GM20000 (cell line): ENCODE results near the gene SCUBE1.

Source experiments
- DNase-seq: peaks from one replicate; pipeline ENCODE4 v3.0.0; 2012; ENCODE audit warnings: low spot score
- CTCF ChIP-seq: IDR thresholded peaks from 2 replicates; pipeline ENCODE4 v1.5.1; 2012; ENCODE audit warnings: mild to moderate bottlenecking, control low read depth; ENCODE audit errors: extremely low read depth, missing control alignments

The SCUBE1 gene

GRCh38 chr22:43270949-43271348 lies 72.2 kb downstream of the SCUBE1 start:
- no peak for DNase-seq
- no peak for TF ChIP-seq CTCF

DNA sequence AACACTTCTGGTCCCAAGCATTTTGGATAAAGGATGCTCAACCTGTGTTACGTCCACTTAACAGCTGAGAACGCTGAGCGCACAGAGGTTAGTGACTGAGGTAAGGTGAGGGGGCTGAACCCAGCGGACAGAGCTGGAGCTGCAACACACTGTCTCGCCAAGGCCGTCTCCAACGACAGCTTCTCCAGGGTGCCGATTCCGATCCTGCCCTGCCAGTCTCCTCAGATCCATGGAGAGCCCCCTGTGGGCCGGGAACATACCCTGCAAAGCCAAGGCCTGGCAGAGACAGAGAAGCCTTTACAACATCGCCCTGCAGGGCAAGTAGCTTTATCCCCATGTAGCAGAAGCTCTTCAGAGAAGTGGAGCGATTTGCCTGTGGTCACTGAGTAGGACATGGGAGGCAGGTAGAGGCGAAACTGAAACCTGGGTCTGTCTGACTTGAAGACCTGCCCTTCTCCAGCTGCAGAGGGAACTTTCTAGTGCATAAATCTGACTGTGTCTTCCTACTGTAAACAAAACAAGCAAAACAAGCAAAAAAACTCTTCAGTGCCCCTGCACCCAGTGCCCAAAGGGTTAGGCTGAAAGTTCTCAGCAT lies 72.8 kb downstream of the SCUBE1 start:
- TF ChIP-seq CTCF, result no peak
- DNase-seq, result peak; percentile 32

DNA sequence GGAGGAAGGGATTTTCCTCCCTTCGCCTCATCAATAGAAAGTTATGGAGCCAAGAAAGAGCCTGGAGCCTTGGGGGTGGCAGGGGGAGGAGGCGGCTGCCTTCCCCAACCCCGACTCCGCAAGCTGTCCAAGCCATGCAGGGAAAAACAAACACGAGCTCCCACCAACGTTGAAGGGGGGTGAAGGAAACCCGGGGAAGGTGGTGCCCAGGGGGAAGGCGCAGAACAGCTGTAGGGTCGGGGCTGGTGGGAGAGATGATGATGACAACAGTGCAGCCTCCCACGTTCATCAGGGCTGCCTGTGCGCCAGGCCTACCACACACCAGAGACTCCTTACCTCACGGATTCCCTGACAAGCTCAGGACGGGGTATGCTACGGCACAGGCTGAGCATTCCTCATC lies 73.5 kb downstream of the SCUBE1 start:
- no peak for DNase-seq
- TF ChIP-seq CTCF, result no peak

GRCh38 chr22:43269246-43269645 lies 73.9 kb downstream of the SCUBE1 start:
- no peak for TF ChIP-seq CTCF
- DNase-seq, result no peak

DNA sequence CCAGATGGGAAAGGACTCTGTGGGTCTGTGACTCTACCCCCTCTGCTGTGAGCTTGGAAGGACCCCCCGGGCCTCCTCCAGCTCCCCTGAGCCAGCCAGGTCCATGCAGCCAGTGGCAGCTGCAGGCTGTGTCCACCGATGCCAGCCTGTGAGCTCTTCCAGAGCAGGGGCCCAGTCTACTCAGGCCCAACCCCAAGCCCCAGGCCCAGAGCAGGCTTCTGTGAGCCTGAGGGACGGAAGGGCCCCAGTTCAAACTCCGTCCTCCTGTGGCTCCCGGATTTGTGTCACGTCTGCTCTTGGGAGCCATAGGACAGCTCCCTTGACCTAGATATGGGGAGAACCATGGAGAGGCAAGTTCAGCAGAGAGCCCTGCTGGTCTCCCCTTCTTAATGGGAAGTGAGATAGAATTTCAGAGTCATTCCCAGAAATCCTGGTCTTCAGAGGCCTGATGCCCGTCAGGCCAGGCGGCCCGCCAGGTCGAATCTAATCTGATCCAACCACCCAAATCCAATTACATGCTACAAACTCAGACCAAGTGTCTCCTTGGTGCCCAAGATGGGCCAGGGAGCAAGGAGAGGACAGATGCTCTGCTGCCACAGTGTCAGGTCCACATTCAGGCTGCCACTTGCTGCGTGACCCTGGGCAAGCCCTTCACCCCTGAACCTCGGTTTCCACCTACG lies 75.1 kb downstream of the SCUBE1 start:
- no peak for DNase-seq
- TF ChIP-seq CTCF, result no peak

- no peak for TF ChIP-seq CTCF
- no peak for DNase-seq
Observed at GRCh38 chr22:43267332-43267980, 75.7 kb downstream of the SCUBE1 start.

DNA sequence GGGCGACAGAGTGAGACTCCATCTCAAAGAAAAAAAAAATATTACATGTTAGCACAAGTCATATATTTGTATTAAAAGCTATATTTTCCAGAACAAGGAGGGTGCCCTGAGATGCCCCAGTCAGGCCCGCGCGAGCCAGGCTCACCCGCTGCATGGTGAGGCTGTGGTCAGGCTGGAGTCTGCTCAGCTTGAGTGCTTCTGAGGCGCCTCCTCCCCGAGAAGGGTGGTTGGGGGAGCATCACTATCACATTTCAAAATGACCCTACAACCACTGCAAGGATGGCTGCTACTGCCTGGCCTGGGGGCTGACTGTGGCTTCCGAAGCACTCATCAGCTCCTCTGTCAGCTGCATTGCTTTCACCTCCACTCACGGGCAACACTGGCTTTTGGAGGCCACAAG lies 77.1 kb downstream of the SCUBE1 start:
- TF ChIP-seq CTCF, result no peak
- DNase-seq, result no peak
